Measurements from ENCODE around the gene TMEM125.
A peak's percentile ranks its signal among the peaks of the same experiment; 100 is the strongest.

Gene TMEM125

GRCh38 chr1:43269627-43270375, at the start of gene TMEM125:
TMEM125 (plus strand) TSS chr1:43269983; CDS start chr1:43272723, 2,740 bp downstream.
- no peak for DNase-seq (ENCODE audit: low read depth in 2 of 2)

GRCh38 chr1:43220905-43221778, 48.6 kb upstream of the TMEM125 start:
- DNase-seq (ENCODE audit: low read depth in 2 of 2) = no peak

- no peak for DNase-seq (ENCODE audit: low read depth in 2 of 2)
Measured at GRCh38 chr1:43221797-43222196, 48.0 kb upstream of the TMEM125 start.

- no peak for DNase-seq (ENCODE audit: low read depth in 2 of 2)
Measured at GRCh38 chr1:43222879-43223278, 46.9 kb upstream of the TMEM125 start.

GRCh38 chr1:43225168-43225567, 44.6 kb upstream of the TMEM125 start:
- DNase-seq (ENCODE audit: low read depth in 2 of 2) = no peak

GRCh38 chr1:43227143-43227764, 42.5 kb upstream of the TMEM125 start:
- DNase-seq (ENCODE audit: low read depth in 2 of 2) = peak; percentile 68 to 75

GRCh38 chr1:43229826-43230780, 39.7 kb upstream of the TMEM125 start:
- DNase-seq (ENCODE audit: low read depth in 2 of 2) = no peak

- no peak for DNase-seq (ENCODE audit: low read depth in 2 of 2)
Measured at GRCh38 chr1:43232074-43232473, 37.7 kb upstream of the TMEM125 start.

- no peak for DNase-seq (ENCODE audit: low read depth in 2 of 2)
Measured at GRCh38 chr1:43232482-43232881, 37.3 kb upstream of the TMEM125 start.

- DNase-seq (ENCODE audit: low read depth in 2 of 2) = no peak
Measured at GRCh38 chr1:43233631-43234030, 36.2 kb upstream of the TMEM125 start.

GRCh38 chr1:43234267-43234666, 35.5 kb upstream of the TMEM125 start:
- DNase-seq (ENCODE audit: low read depth in 2 of 2) = no peak

- DNase-seq (ENCODE audit: low read depth in 2 of 2) = no peak
Measured at GRCh38 chr1:43235040-43235439, 34.7 kb upstream of the TMEM125 start.

GRCh38 chr1:43235451-43236121, 34.2 kb upstream of the TMEM125 start:
- DNase-seq (ENCODE audit: low read depth in 2 of 2) = no peak

GRCh38 chr1:43237121-43237520, 32.7 kb upstream of the TMEM125 start:
- no peak for DNase-seq (ENCODE audit: low read depth in 2 of 2)

- DNase-seq (ENCODE audit: low read depth in 2 of 2) = no peak
Measured at GRCh38 chr1:43238085-43238484, 31.7 kb upstream of the TMEM125 start.

- DNase-seq (ENCODE audit: low read depth in 2 of 2) = no peak
Measured at GRCh38 chr1:43238991-43239469, 30.8 kb upstream of the TMEM125 start.

- no peak for DNase-seq (ENCODE audit: low read depth in 2 of 2)
Measured at GRCh38 chr1:43239484-43239883, 30.3 kb upstream of the TMEM125 start.

GRCh38 chr1:43241413-43241836, 28.4 kb upstream of the TMEM125 start:
- DNase-seq (ENCODE audit: low read depth in 2 of 2) = no peak

- no peak for DNase-seq (ENCODE audit: low read depth in 2 of 2)
Measured at GRCh38 chr1:43243299-43243698, 26.5 kb upstream of the TMEM125 start.

- no peak for DNase-seq (ENCODE audit: low read depth in 2 of 2)
Measured at GRCh38 chr1:43246466-43247213, 23.1 kb upstream of the TMEM125 start.

Measured in activated CD8-positive, alpha-beta memory T cell treated with anti-CD3 and anti-CD28 coated beads for 4 hours (primary cell).